Neural progenitor cell (in vitro differentiated cells): ENCODE data around the gene FAM168B. TPM values are rescaled to one million over a fixed set of nuclear protein-coding genes. Genes with fewer than 3 reads are reported as not detected.
A peak's percentile ranks its signal among the peaks of the same experiment; 100 is the strongest.

ENCODE experiments used
- DNase-seq: peaks from one replicate; pipeline ENCODE4 v3.0.0-alpha.2; 2016; ENCODE audit warnings: low spot score
- H2AFZ ChIP-seq: fragments of 200-600 bp; sonication (generic); replicated peaks from 2 replicates; pipeline ENCODE4 v1.6.1; 2016; ENCODE audit warnings: antibody characterized with exemption
- H3F3A ChIP-seq: fragments of 200-600 bp; sonication (generic); 2 replicates; pipeline ENCODE4 v1.6.1; 2016; ENCODE audit warnings: antibody characterized with exemption, low read depth
- H3K27ac ChIP-seq: fragments of 200-600 bp; sonication (generic); 2 replicates; pipeline ENCODE4 v1.5.1; 2016; ENCODE audit warnings: mild to moderate bottlenecking
- H3K27me3 ChIP-seq: fragments of 200-600 bp; sonication (generic); 2 replicates; pipeline ENCODE4 v1.6.1; 2016; ENCODE audit warnings: mild to moderate bottlenecking, moderate library complexity
- H3K36me3 ChIP-seq: fragments of 200-600 bp; sonication (generic); 2 replicates; pipeline ENCODE4 v1.5.1; 2016
- H3K4me1 ChIP-seq: fragments of 200-600 bp; sonication (generic); 2 replicates; pipeline ENCODE4 v1.6.1; 2016; ENCODE audit warnings: mixed run types
- H3K4me2 ChIP-seq: fragments of 200-600 bp; sonication (generic); 2 replicates; pipeline ENCODE4 v1.6.1; 2016
- H3K4me3 ChIP-seq: fragments of 200-600 bp; sonication (generic); 2 replicates; pipeline ENCODE4 v1.5.1; 2016
- H3K79me2 ChIP-seq: fragments of 200-600 bp; sonication (generic); 2 replicates; pipeline ENCODE4 v1.6.1; 2016; ENCODE audit warnings: low read depth
- H3K9ac ChIP-seq: fragments of 200-600 bp; sonication (generic); 2 replicates; pipeline ENCODE4 v1.6.1; 2016
- H3K9me3 ChIP-seq: fragments of 200-600 bp; sonication (generic); 2 replicates; pipeline ENCODE4 v1.5.1; 2016; ENCODE audit warnings: low read depth
- H4K20me1 ChIP-seq: fragments of 200-600 bp; sonication (generic); 2 replicates; pipeline ENCODE4 v1.6.1; 2016; ENCODE audit warnings: low read depth
- H3K27ac Mint-ChIP-seq: 3 replicates; pipeline ENCODE4 v1.8.0; 2021; ENCODE audit warnings: mixed read lengths
- H3K27me3 Mint-ChIP-seq: 2 replicates; pipeline ENCODE4 v1.8.0; 2022; ENCODE audit warnings: low read depth, mild to moderate bottlenecking, inconsistent platforms, moderate library complexity, mixed read lengths; ENCODE audit not compliant: insufficient read depth
- H3K36me3 Mint-ChIP-seq: 3 replicates; pipeline ENCODE4 v1.8.0; 2021; ENCODE audit warnings: mixed read lengths
- H3K4me1 Mint-ChIP-seq: 3 replicates; pipeline ENCODE4 v1.8.0; 2021; ENCODE audit warnings: mixed read lengths
- H3K4me3 Mint-ChIP-seq: 3 replicates; pipeline ENCODE4 v1.8.0; 2021; ENCODE audit warnings: mild to moderate bottlenecking, moderate library complexity, mixed read lengths
- H3K9me3 Mint-ChIP-seq: 3 replicates; pipeline ENCODE4 v1.8.0; 2020; ENCODE audit warnings: mixed read lengths
- CTCF ChIP-seq: fragments of 200-600 bp; sonication (generic); IDR thresholded peaks from 2 replicates; pipeline ENCODE4 v1.5.1; 2017; ENCODE audit warnings: antibody characterized with exemption, mild to moderate bottlenecking
- EZH2 ChIP-seq: fragments of 200-600 bp; sonication (generic); IDR thresholded peaks from 2 replicates; pipeline ENCODE4 v1.6.1; 2017; ENCODE audit warnings: antibody characterized with exemption, mild to moderate bottlenecking, moderate library complexity
- EZH2phosphoT487 ChIP-seq: fragments of 200-600 bp; sonication (generic); IDR thresholded peaks from 2 replicates; pipeline ENCODE4 v1.6.1; 2017; ENCODE audit warnings: antibody characterized with exemption
- total RNA-seq: library from RNA; depleted of rRNA; stranded (reverse); fragments of >200 nt; gene quantifications from 2 replicates; pipeline ENCODE4 v1.2.3, GENCODE V29; 2015; ENCODE audit warnings: low replicate concordance

FAM168B gene
- total RNA-seq, 1 donor from 2014 or later = 63.0 TPM

GRCh38 chr2:131036696-131037397, 56.4 kb downstream of the FAM168B start:
- Histone ChIP-seq H3K4me3 (no peak overlapping the region), H3K27ac (no peak overlapping the region), H3F3A (peaks cover 6% of the 10 kb centered on the region), H3K79me2 (no peaks in the 10 kb centered on the region), H3K36me3 (no peaks in the 10 kb centered on the region), H3K27me3 (peaks cover 32% of the 10 kb centered on the region), H4K20me1 (peaks cover 25% of the 10 kb centered on the region), H3K9me3 (no peaks in the 10 kb centered on the region), H3K4me2 (no peak overlapping the region), H3K4me1 (peaks cover 19% of the 10 kb centered on the region), H2AFZ (no peak overlapping the region), H3K9ac (no peak overlapping the region)
- Mint-ChIP-seq H3K27me3 (peaks cover 13% of the 10 kb centered on the region), H3K4me3 (no peak overlapping the region), H3K27ac (no peak overlapping the region), H3K4me1 (peaks cover 18% of the 10 kb centered on the region), H3K36me3 (peaks cover 6% of the 10 kb centered on the region), H3K9me3 (no peaks in the 10 kb centered on the region)
- TF ChIP-seq CTCF (no peak), EZH2phosphoT487 (no peak), EZH2 (no peak)
- no peak for DNase-seq

- peaks cover 25% of the 10 kb centered on the region for H4K20me1 ChIP-seq
- H3K79me2 ChIP-seq = no peaks in the 10 kb centered on the region
- H3K9me3 Mint-ChIP-seq = no peaks in the 10 kb centered on the region
- H3K36me3 ChIP-seq = no peaks in the 10 kb centered on the region
- no peak overlapping the region for H3K27ac ChIP-seq
- H3K27me3 Mint-ChIP-seq = peaks cover 13% of the 10 kb centered on the region
- peaks cover 19% of the 10 kb centered on the region for H3K4me1 ChIP-seq
- H3K27ac Mint-ChIP-seq = no peak overlapping the region
- H3K9me3 ChIP-seq = no peaks in the 10 kb centered on the region
- no peak overlapping the region for H3K9ac ChIP-seq
- peaks cover 16% of the 10 kb centered on the region for H3K4me1 Mint-ChIP-seq
- TF ChIP-seq EZH2phosphoT487 (no peak), CTCF (no peak), EZH2 (no peak)
- peaks cover 32% of the 10 kb centered on the region for H3K27me3 ChIP-seq
- H2AFZ ChIP-seq = no peak overlapping the region
- peak overlapping the region; percentile 73 for H3K4me3 Mint-ChIP-seq
- peaks cover 4% of the 10 kb centered on the region for H3K36me3 Mint-ChIP-seq
- no peak for DNase-seq
- H3K4me2 ChIP-seq = no peak overlapping the region
- peaks cover 6% of the 10 kb centered on the region for H3F3A ChIP-seq
- no peak overlapping the region for H3K4me3 ChIP-seq
Measured at GRCh38 chr2:131036269-131036668, 57.0 kb downstream of the FAM168B start.

DNA sequence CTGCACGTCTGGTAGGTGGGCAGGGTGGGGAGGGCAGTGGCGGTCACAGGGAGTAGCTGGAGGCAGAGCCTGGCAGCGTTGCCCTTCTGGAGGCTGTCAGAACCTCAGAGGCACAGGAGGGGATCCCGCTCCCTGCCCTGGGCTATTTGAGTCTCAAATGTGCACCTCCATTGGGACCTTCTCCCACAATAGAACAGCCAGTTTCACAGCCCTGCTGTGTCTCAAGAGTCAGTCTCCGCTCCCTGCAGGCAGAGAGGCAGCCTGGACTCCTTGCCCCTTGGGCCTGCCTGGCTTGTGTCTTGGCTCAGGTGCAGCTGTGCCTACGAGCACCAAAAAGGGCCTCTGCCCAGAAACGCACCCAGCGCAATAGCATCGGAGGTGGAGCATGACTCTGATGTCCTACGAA, 57.4 kb downstream of the FAM168B start:
- DNase-seq = no peak
- Histone ChIP-seq H3K4me1 (peaks cover 19% of the 10 kb centered on the region), H3K27ac (no peak overlapping the region), H3K79me2 (no peaks in the 10 kb centered on the region), H3K9me3 (no peaks in the 10 kb centered on the region), H3K4me2 (peak overlapping the region; percentile 89), H3F3A (peaks cover 6% of the 10 kb centered on the region), H2AFZ (no peak overlapping the region), H3K27me3 (peaks cover 32% of the 10 kb centered on the region), H3K9ac (no peak overlapping the region), H3K36me3 (no peaks in the 10 kb centered on the region), H3K4me3 (peak overlapping the region; percentile 48), H4K20me1 (peaks cover 25% of the 10 kb centered on the region)
- TF ChIP-seq EZH2 (no peak), CTCF (no peak), EZH2phosphoT487 (no peak)
- H3K4me3 Mint-ChIP-seq = peak overlapping the region; percentile 73
- H3K4me1 Mint-ChIP-seq = peaks cover 12% of the 10 kb centered on the region
- no peak overlapping the region for H3K27ac Mint-ChIP-seq
- H3K9me3 Mint-ChIP-seq = no peaks in the 10 kb centered on the region
- peaks cover 13% of the 10 kb centered on the region for H3K27me3 Mint-ChIP-seq
- H3K36me3 Mint-ChIP-seq = no peaks in the 10 kb centered on the region
